GM12878 (cell line): ENCODE results near the gene SEC16A. TPM values are rescaled to one million over a fixed set of nuclear protein-coding genes. Genes with fewer than 3 reads are reported as not detected.

Experiments
- CREB1 ChIP-seq: IDR thresholded peaks from 2 replicates; pipeline ENCODE4 v1.6.1; 2012; ENCODE audit warnings: low read depth, mild to moderate bottlenecking, inconsistent platforms
- EED ChIP-seq: sonication (generic); IDR thresholded peaks from 2 replicates; pipeline ENCODE4 v1.6.1; 2016; ENCODE audit warnings: antibody characterized with exemption, low read depth
- GABPA ChIP-seq: IDR thresholded peaks from 2 replicates; pipeline ENCODE4 v1.6.1; 2014; ENCODE audit warnings: antibody characterized with exemption, low read depth, mild to moderate bottlenecking, inconsistent platforms
- MTA3 ChIP-seq: IDR thresholded peaks from 2 replicates; pipeline ENCODE4 v1.6.1; 2012; ENCODE audit warnings: low read length, inconsistent platforms, borderline replicate concordance
- RAD51 ChIP-seq: fragments of 450-650 bp; IDR thresholded peaks from 2 replicates; pipeline ENCODE4 v1.6.1; 2016; ENCODE audit warnings: moderate library complexity, mild to moderate bottlenecking, inconsistent platforms
- REST ChIP-seq: IDR thresholded peaks from 2 replicates; pipeline ENCODE4 v1.6.1; 2012; ENCODE audit warnings: mild to moderate bottlenecking, low read depth, low read length
- RUNX3 ChIP-seq: IDR thresholded peaks from 2 replicates; pipeline ENCODE4 v1.6.1; 2012; ENCODE audit warnings: low read length, inconsistent platforms
- SMC3 ChIP-seq: IDR thresholded peaks from 2 replicates; pipeline ENCODE4 v1.6.1; 2011; ENCODE audit warnings: low read length, improper control_type of control experiment, borderline replicate concordance
- ZNF274 ChIP-seq: IDR thresholded peaks from one replicate; pipeline ENCODE4 v1.8.0; 2011; ENCODE audit not compliant: insufficient read length, insufficient read depth
- polyA plus RNA-seq, 11 experiments: library from polyadenylated mRNA; depleted of rRNA in 4 of 11; unstranded in 6 of 11; stranded (reverse) in 5 of 11; fragments of >200 nt; fragmentation: Nextera tagmentation in 4 of 11; fragmentation: Illumina TruSeq in 1 of 11; extraction: Ambion mirVana in 4 of 11; extraction: Trizol in 1 of 11; gene quantifications; 1 replicate in 1 of 11; 2 replicates in 10 of 11; pipeline versions ENCODE4 v1.2.1 to v1.2.3, GENCODE V29; 2011 to 2016; ENCODE audit warnings: inconsistent platforms in 2 of 11, missing spikeins in 2 of 11, low read depth in 1 of 11
- total RNA-seq, 4 experiments: library from RNA; depleted of rRNA in 3 of 4; stranded (reverse); fragments of >200 nt in 3 of 4; fragmentation: Illumina TruSeq in 1 of 4; extraction: Trizol in 1 of 4; gene quantifications; 2 replicates each; pipeline versions ENCODE4 v1.2.1 to v1.2.3, GENCODE V29; 2013 to 2021
- TF ChIP-seq, protein P1 (sequence below): fragments of 450-650 bp; IDR thresholded peaks from 2 replicates; pipeline ENCODE4 v1.6.1; 2017; ENCODE audit warnings: mild to moderate bottlenecking, moderate library complexity
- TF ChIP-seq, protein P2 (sequence below): fragments of 450-650 bp; IDR thresholded peaks from 2 replicates; pipeline ENCODE4 v1.6.1; 2016; ENCODE audit warnings: mild to moderate bottlenecking

SEC16A gene
- total and polyA plus RNA-seq, 10 of the 15 experiments (the other 5 are each of a cell fraction or from before 2014, with no cell fraction given) = 9.9 to 59.1 (median 21.7) TPM

DNA sequence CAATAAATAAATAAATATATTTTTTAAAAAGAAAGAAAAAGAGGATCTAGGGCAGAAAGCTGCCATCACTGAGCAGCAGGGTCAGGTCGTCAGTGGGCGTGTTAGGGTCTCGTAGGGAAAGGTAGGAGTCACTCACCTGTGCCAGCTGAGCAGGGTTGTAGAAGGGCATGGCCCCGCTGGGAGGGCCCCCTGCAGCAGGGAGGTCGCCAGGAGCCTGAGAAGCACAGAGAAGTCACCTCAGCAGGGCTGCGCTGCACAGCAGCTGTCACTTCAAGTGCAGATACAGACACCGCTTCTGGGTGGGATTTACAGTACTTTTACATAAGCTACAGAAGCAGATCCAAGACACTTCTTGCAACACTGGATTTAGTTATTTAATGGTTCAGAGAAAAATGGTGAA, 39.2 kb downstream of the SEC16A start (continued):
- TF ChIP-seq, protein P1, sequence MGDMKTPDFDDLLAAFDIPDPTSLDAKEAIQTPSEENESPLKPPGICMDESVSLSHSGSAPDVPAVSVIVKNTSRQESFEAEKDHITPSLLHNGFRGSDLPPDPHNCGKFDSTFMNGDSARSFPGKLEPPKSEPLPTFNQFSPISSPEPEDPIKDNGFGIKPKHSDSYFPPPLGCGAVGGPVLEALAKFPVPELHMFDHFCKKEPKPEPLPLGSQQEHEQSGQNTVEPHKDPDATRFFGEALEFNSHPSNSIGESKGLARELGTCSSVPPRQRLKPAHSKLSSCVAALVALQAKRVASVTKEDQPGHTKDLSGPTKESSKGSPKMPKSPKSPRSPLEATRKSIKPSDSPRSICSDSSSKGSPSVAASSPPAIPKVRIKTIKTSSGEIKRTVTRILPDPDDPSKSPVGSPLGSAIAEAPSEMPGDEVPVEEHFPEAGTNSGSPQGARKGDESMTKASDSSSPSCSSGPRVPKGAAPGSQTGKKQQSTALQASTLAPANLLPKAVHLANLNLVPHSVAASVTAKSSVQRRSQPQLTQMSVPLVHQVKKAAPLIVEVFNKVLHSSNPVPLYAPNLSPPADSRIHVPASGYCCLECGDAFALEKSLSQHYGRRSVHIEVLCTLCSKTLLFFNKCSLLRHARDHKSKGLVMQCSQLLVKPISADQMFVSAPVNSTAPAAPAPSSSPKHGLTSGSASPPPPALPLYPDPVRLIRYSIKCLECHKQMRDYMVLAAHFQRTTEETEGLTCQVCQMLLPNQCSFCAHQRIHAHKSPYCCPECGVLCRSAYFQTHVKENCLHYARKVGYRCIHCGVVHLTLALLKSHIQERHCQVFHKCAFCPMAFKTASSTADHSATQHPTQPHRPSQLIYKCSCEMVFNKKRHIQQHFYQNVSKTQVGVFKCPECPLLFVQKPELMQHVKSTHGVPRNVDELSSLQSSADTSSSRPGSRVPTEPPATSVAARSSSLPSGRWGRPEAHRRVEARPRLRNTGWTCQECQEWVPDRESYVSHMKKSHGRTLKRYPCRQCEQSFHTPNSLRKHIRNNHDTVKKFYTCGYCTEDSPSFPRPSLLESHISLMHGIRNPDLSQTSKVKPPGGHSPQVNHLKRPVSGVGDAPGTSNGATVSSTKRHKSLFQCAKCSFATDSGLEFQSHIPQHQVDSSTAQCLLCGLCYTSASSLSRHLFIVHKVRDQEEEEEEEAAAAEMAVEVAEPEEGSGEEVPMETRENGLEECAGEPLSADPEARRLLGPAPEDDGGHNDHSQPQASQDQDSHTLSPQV = no peak
- TF ChIP-seq REST = no peak
- no peak for TF ChIP-seq RUNX3
- no peak for TF ChIP-seq GABPA
- TF ChIP-seq MTA3 = no peak
- TF ChIP-seq RAD51 = no peak
- TF ChIP-seq, protein P2, sequence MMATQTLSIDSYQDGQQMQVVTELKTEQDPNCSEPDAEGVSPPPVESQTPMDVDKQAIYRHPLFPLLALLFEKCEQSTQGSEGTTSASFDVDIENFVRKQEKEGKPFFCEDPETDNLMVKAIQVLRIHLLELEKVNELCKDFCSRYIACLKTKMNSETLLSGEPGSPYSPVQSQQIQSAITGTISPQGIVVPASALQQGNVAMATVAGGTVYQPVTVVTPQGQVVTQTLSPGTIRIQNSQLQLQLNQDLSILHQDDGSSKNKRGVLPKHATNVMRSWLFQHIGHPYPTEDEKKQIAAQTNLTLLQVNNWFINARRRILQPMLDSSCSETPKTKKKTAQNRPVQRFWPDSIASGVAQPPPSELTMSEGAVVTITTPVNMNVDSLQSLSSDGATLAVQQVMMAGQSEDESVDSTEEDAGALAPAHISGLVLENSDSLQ = no peak
- TF ChIP-seq SMC3 = no peak
- no peak for TF ChIP-seq CREB1
- no peak for TF ChIP-seq EED
- no peak for TF ChIP-seq ZNF274
